RWPE2 (cell line): Measurements from ENCODE around the gene FOXA1.

Experiments used
- ATAC-seq: fragments of 200-7000 bp; cut with Tn5 transposase; 3 replicates; pipeline ENCODE4 v1.9.1; 2021; ENCODE audit warnings: low read depth
- DNase-seq: peaks from one replicate; pipeline ENCODE4 v3.0.0-alpha.2; 2020; ENCODE audit warnings: low spot score
- H3K27ac ChIP-seq: fragments of 450-650 bp; 2 replicates; pipeline ENCODE4 v1.5.1; 2017; ENCODE audit warnings: mild to moderate bottlenecking; ENCODE audit not compliant: poor library complexity, severe bottlenecking
- H3K27me3 ChIP-seq: fragments of 250-450 bp; sonication (Bioruptor Pico); 2 replicates; pipeline ENCODE4 v1.5.1; 2021; ENCODE audit warnings: mild to moderate bottlenecking, moderate library complexity; ENCODE audit not compliant: insufficient read depth, poor library complexity, severe bottlenecking
- H3K36me3 ChIP-seq: fragments of 250-450 bp; sonication (Bioruptor Pico); 2 replicates; pipeline ENCODE4 v1.5.1; 2020; ENCODE audit warnings: low read depth, mild to moderate bottlenecking, moderate library complexity
- H3K4me1 ChIP-seq: fragments of 250-450 bp; sonication (Bioruptor Pico); 2 replicates; pipeline ENCODE4 v1.5.1; 2021; ENCODE audit warnings: mild to moderate bottlenecking, moderate library complexity; ENCODE audit not compliant: insufficient read depth, poor library complexity, severe bottlenecking
- H3K4me3 ChIP-seq: fragments of 250-450 bp; sonication (Bioruptor Pico); 2 replicates; pipeline ENCODE4 v1.5.1; 2021; ENCODE audit warnings: mild to moderate bottlenecking, moderate library complexity; ENCODE audit not compliant: severe bottlenecking
- H3K9me3 ChIP-seq: fragments of 250-450 bp; sonication (Bioruptor Pico); 2 replicates; pipeline ENCODE4 v1.5.1; 2021; ENCODE audit warnings: mild to moderate bottlenecking, moderate library complexity; ENCODE audit not compliant: severe bottlenecking
- CTCF ChIP-seq: fragments of 450-650 bp; IDR thresholded peaks from one replicate; pipeline ENCODE4 v1.5.1; 2017; ENCODE audit warnings: mild to moderate bottlenecking, moderate library complexity; ENCODE audit not compliant: poor library complexity, severe bottlenecking

The FOXA1 gene

GRCh38 chr14:37587131-37587803 is 7.8 kb downstream of the FOXA1 start:
- H3K4me1 ChIP-seq: peaks cover 45% of the 10 kb centered on the region
- H3K27me3 ChIP-seq: no peaks in the 10 kb centered on the region
- peak overlapping the region; percentile 88 for H3K4me3 ChIP-seq
- no peaks in the 10 kb centered on the region for H3K9me3 ChIP-seq
- H3K36me3 ChIP-seq: peaks cover 26% of the 10 kb centered on the region
- peak overlapping the region; percentile 93 for H3K27ac ChIP-seq
- DNase-seq (no peak), ATAC-seq (no peak)
- no peak for TF ChIP-seq CTCF

GRCh38 chr14:37586797-37587130 is 8.3 kb downstream of the FOXA1 start:
- Histone ChIP-seq H3K4me1 (peaks cover 50% of the 10 kb centered on the region), H3K9me3 (no peaks in the 10 kb centered on the region), H3K27ac (peak overlapping the region; percentile 93), H3K36me3 (peaks cover 26% of the 10 kb centered on the region), H3K27me3 (no peaks in the 10 kb centered on the region), H3K4me3 (peak overlapping the region; percentile 88)
- no peak for ATAC-seq
- TF ChIP-seq CTCF: no peak
- no peak for DNase-seq

- Histone ChIP-seq H3K27ac (peak overlapping the region; percentile 93), H3K4me3 (no peak overlapping the region), H3K36me3 (peaks cover 25% of the 10 kb centered on the region), H3K9me3 (no peaks in the 10 kb centered on the region), H3K27me3 (no peaks in the 10 kb centered on the region), H3K4me1 (peaks cover 55% of the 10 kb centered on the region)
- TF ChIP-seq CTCF: no peak
- ATAC-seq (no peak), DNase-seq (no peak)
These were observed 8.9 kb downstream of the FOXA1 start for GRCh38 chr14:37585971-37586796.

GRCh38 chr14:37585101-37585511 is 9.9 kb downstream of the FOXA1 start:
- peak overlapping the region; percentile 93 for H3K27ac ChIP-seq
- peaks cover 14% of the 10 kb centered on the region for H3K36me3 ChIP-seq
- DNase-seq (peak; percentile 79), ATAC-seq (peak; percentile 23)
- no peaks in the 10 kb centered on the region for H3K27me3 ChIP-seq
- no peak for TF ChIP-seq CTCF
- H3K9me3 ChIP-seq: no peaks in the 10 kb centered on the region
- H3K4me1 ChIP-seq: peaks cover 59% of the 10 kb centered on the region
- peak overlapping the region; percentile 30 for H3K4me3 ChIP-seq
